GM12878 (cell line): ENCODE measurements around the gene MAPKAPK3. TPM values are rescaled to one million over a fixed set of nuclear protein-coding genes. Genes with fewer than 3 reads are reported as not detected.

ENCODE experiments used
- ATAC-seq: fragments of 200-7000 bp; cut with Tn5 transposase; 3 replicates; pipeline ENCODE4 v1.9.1; 2020; ENCODE audit warnings: mild to moderate bottlenecking, moderate library complexity
- BruUV-seq: library from RNA; stranded (reverse); fragments of 400-500 nt; replicated peaks from 2 replicates; lab custom pipeline; 2021; lab: Mats Ljungman, UMichigan
- CTCF ChIA-PET: fragments of 300-600 bp; sonication (Branson Sonifier 250); formaldehyde crosslinking; extraction: SDS; loops from one replicate; lab custom pipeline; 2021; ENCODE audit warnings: inconsistent platforms; lab: Yijun Ruan, JAX
- POLR2A ChIA-PET: fragments of 350-600 bp; formaldehyde crosslinking; extraction: SDS; loops from one replicate; lab custom pipeline; 2021; ENCODE audit warnings: inconsistent platforms; lab: Charles Lee
- RAD21 ChIA-PET: fragments of 300-600 bp; sonication (Branson Sonifier 250); formaldehyde crosslinking; loops from one replicate; lab custom pipeline; 2023; ENCODE audit warnings: antibody characterized with exemption; ENCODE audit not compliant: unreplicated experiment; lab: Charles Lee
- SMC1A ChIA-PET: fragments of 300-600 bp; sonication (Branson Sonifier 250); formaldehyde crosslinking; loops from one replicate; lab custom pipeline; 2023; ENCODE audit not compliant: unreplicated experiment, uncharacterized antibody; lab: Charles Lee
- DNase-seq: peaks from one replicate; pipeline ENCODE4 v3.0.0-alpha.2; 2011; ENCODE audit warnings: low read depth, low spot score
- FAIRE-seq: peaks from 3 replicates; lab custom pipeline; 2011; peaks lifted over from hg19 to GRCh38; lab: Jason Lieb, UNC
- H2AFZ ChIP-seq: 2 replicates; pipeline ENCODE4 v1.6.0; 2011; ENCODE audit warnings: low read depth, low read length, control low read depth; ENCODE audit not compliant: control insufficient read depth
- H3K27ac ChIP-seq: 2 replicates; pipeline ENCODE4 v1.5.1; 2011; ENCODE audit warnings: control low read depth; ENCODE audit not compliant: control insufficient read depth, insufficient read depth
- H3K27me3 ChIP-seq, 2 experiments: replicated peaks in 1 of 2; 2 replicates each; pipeline versions ENCODE4 v1.6.0 to v1.6.1; 2011; ENCODE audit warnings: low read length in 1 of 2; ENCODE audit not compliant: control insufficient read depth in 2 of 2, insufficient read depth in 2 of 2
- H3K36me3 ChIP-seq, 2 experiments: 2 replicates each; pipeline ENCODE4 v1.5.1; 2011; ENCODE audit warnings: low read length in 1 of 2; ENCODE audit not compliant: control insufficient read depth in 2 of 2, insufficient read depth in 2 of 2
- H3K4me1 ChIP-seq: 2 replicates; pipeline ENCODE4 v1.6.1; 2011; ENCODE audit warnings: mild to moderate bottlenecking, low read length, moderate library complexity, mixed read lengths; ENCODE audit not compliant: control insufficient read depth, insufficient read depth
- H3K4me2 ChIP-seq: 2 replicates; pipeline ENCODE4 v1.6.0; 2011; ENCODE audit warnings: control low read depth; ENCODE audit not compliant: control insufficient read depth, insufficient read depth
- H3K4me3 ChIP-seq: fragments of 200-600 bp; sonication (generic); 2 replicates; pipeline ENCODE4 v1.5.1; 2016
- H3K79me2 ChIP-seq: 2 replicates; pipeline ENCODE4 v1.6.0; 2011; ENCODE audit warnings: low read length; ENCODE audit not compliant: control insufficient read depth, insufficient read depth
- H3K9ac ChIP-seq: 2 replicates; pipeline ENCODE4 v1.8.0; 2011; ENCODE audit warnings: low read length, control low read depth, mixed read lengths; ENCODE audit not compliant: control insufficient read depth, insufficient read depth
- H3K9me3 ChIP-seq: replicated peaks from 3 replicates; pipeline ENCODE4 v1.5.1; 2011; ENCODE audit warnings: mild to moderate bottlenecking, low read length; ENCODE audit not compliant: control insufficient read depth, insufficient read depth
- H4K20me1 ChIP-seq: 2 replicates; pipeline ENCODE4 v1.6.0; 2011; ENCODE audit not compliant: control insufficient read depth, insufficient read depth
- CBX5 ChIP-seq: sonication (generic); IDR thresholded peaks from 2 replicates; pipeline ENCODE4 v1.6.1; 2016; ENCODE audit warnings: low read depth, moderate library complexity, mild to moderate bottlenecking, inconsistent platforms
- EED ChIP-seq: sonication (generic); IDR thresholded peaks from 2 replicates; pipeline ENCODE4 v1.6.1; 2016; ENCODE audit warnings: antibody characterized with exemption, low read depth
- HSF1 ChIP-seq: fragments of 150-350 bp; IDR thresholded peaks from 2 replicates; pipeline ENCODE4 v1.6.1; 2014; ENCODE audit warnings: mild to moderate bottlenecking, low read depth, low read length
- IRF4 ChIP-seq: IDR thresholded peaks from 2 replicates; pipeline ENCODE4 v1.6.1; 2011; ENCODE audit warnings: low read depth, low read length
- JUNB ChIP-seq: IDR thresholded peaks from 2 replicates; pipeline ENCODE4 v1.6.1; 2016; ENCODE audit warnings: antibody characterized with exemption, mild to moderate bottlenecking
- NFXL1 ChIP-seq: fragments of 450-650 bp; IDR thresholded peaks from 2 replicates; pipeline ENCODE4 v1.6.1; 2017; ENCODE audit warnings: antibody characterized with exemption, mild to moderate bottlenecking, borderline replicate concordance
- NR2C2 ChIP-seq: IDR thresholded peaks from 2 replicates; pipeline ENCODE4 v1.6.1; 2011; ENCODE audit warnings: borderline replicate concordance, low read depth; ENCODE audit not compliant: control insufficient read depth, insufficient read length
- PBX3 ChIP-seq: IDR thresholded peaks from 2 replicates; pipeline ENCODE4 v1.6.1; 2011; ENCODE audit warnings: mild to moderate bottlenecking, low read depth, low read length, moderate library complexity; ENCODE audit not compliant: insufficient replicate concordance
- PML ChIP-seq: IDR thresholded peaks from 2 replicates; pipeline ENCODE4 v1.6.1; 2012; ENCODE audit warnings: low read length, inconsistent platforms
- SREBF1 ChIP-seq: IDR thresholded peaks from 2 replicates; pipeline ENCODE4 v1.6.1; 2012; ENCODE audit warnings: mild to moderate bottlenecking, low read length
- STAT1 ChIP-seq: fragments of 450-650 bp; conservative IDR thresholded peaks from 2 replicates; pipeline ENCODE4 v1.6.1; 2014; ENCODE audit warnings: antibody characterized with exemption, mild to moderate bottlenecking
- YY1 ChIP-seq: IDR thresholded peaks from 2 replicates; pipeline ENCODE4 v1.6.1; 2011; ENCODE audit warnings: low read depth, mild to moderate bottlenecking, low read length
- ZNF622 ChIP-seq: fragments of 450-650 bp; IDR thresholded peaks from 2 replicates; pipeline ENCODE4 v1.6.1; 2017; ENCODE audit warnings: mild to moderate bottlenecking, inconsistent platforms
- ZNF687 ChIP-seq: fragments of 450-650 bp; IDR thresholded peaks from 2 replicates; pipeline ENCODE4 v1.6.1; 2017; ENCODE audit warnings: mild to moderate bottlenecking, moderate library complexity
- WGBS: methylation state at CpG from one replicate; pipeline ENCODE4 v1.1.6; 2016; ENCODE audit warnings: low lambda C conversion rate; ENCODE audit not compliant: insufficient replicate concordance, insufficient coverage; ENCODE audit errors: missing lambda C conversion rate; 5-methylcytosine and 5-hydroxymethylcytosine counted together
- in situ Hi-C: fragments of 300-500 bp; cut with MboI; formaldehyde crosslinking; loops from 9 replicates; pipeline ENCODE4 v1.14.3; 2018; ENCODE audit warnings: mixed read lengths
- intact Hi-C: fragments of 100-400 bp; cut with micrococcal nuclease; formaldehyde crosslinking; loops from one replicate; pipeline ENCODE4 v1.14.2; 2022; ENCODE audit not compliant: unreplicated experiment
- polyA plus RNA-seq, 11 experiments: library from polyadenylated mRNA; depleted of rRNA in 4 of 11; unstranded in 6 of 11; stranded (reverse) in 5 of 11; fragments of >200 nt; fragmentation: Nextera tagmentation in 4 of 11; fragmentation: Illumina TruSeq in 1 of 11; extraction: Ambion mirVana in 4 of 11; extraction: Trizol in 1 of 11; gene quantifications; 1 replicate in 1 of 11; 2 replicates in 10 of 11; pipeline versions ENCODE4 v1.2.1 to v1.2.3, GENCODE V29; 2011 to 2016; ENCODE audit warnings: inconsistent platforms in 2 of 11, missing spikeins in 2 of 11, low read depth in 1 of 11
- total RNA-seq, 4 experiments: library from RNA; depleted of rRNA in 3 of 4; stranded (reverse); fragments of >200 nt in 3 of 4; fragmentation: Illumina TruSeq in 1 of 4; extraction: Trizol in 1 of 4; gene quantifications; 2 replicates each; pipeline versions ENCODE4 v1.2.1 to v1.2.3, GENCODE V29; 2013 to 2021

The MAPKAPK3 gene
- total and polyA plus RNA-seq, 10 of the 15 experiments (the other 5 are each of a cell fraction or from before 2014, with no cell fraction given) = 7.9 to 66.0 (median 39.0) TPM

- ChIA-PET RAD21 (interaction anchor here (1.3 to 3.0 kb wide), 4 partner anchors 8 to 31 kb away, joined by 3 to 32 read pairs (median 10); partner anchors contain the start of gene CISH), SMC1A (interaction anchor here (1.1 to 3.3 kb wide), 5 partner anchors 11 to 34 kb away, joined by 3 to 15 read pairs (median 5); partner anchors contain the start of gene HEMK1), CTCF (interaction anchor here (1.3 to 4.8 kb wide), 7 partner anchors 8 to 31 kb away, joined by 3 to 42 read pairs (median 13); partner anchors contain the start of gene CISH), POLR2A (interaction anchor here (0.9 to 7.6 kb wide), 6 partner anchors 8 to 36 kb away, joined by 3 to 65 read pairs (median 7); partner anchors contain the start of genes C3orf18, CISH and HEMK1)
- Histone ChIP-seq H3K79me2 (no peaks in the 10 kb centered on the region), H3K27ac (no peak overlapping the region), H3K9ac (no peak overlapping the region), H3K27me3 (no peaks in the 10 kb centered on the region), H3K9me3 (no peaks in the 10 kb centered on the region), H3K4me2 (no peak overlapping the region), H2AFZ (no peak overlapping the region), H3K4me1 (peaks cover 21% of the 10 kb centered on the region), H3K4me3 (no peak overlapping the region), H4K20me1 (no peaks in the 10 kb centered on the region), H3K36me3 (no peaks in the 10 kb centered on the region)
- FAIRE-seq (no peak), DNase-seq (no peak), ATAC-seq (no peak)
- intact Hi-C loops = no loop called here
- in situ Hi-C loops = loop anchor here (25.0 kb wide), 1 partner anchor 1085 kb away; no protein-coding TSS in a partner anchor
- BruUV-seq = no TSS peak
- 40% methylated on average over 9 of the region's 9 CpGs for WGBS
- TF ChIP-seq HSF1 (no peak), YY1 (no peak), PML (no peak), NR2C2 (no peak), CBX5 (no peak), JUNB (no peak), STAT1 (no peak), ZNF622 (no peak), NFXL1 (no peak), PBX3 (no peak), ZNF687 (no peak), EED (no peak), SREBF1 (no peak), IRF4 (no peak)
Measured at GRCh38 chr3:50602595-50603191, 14.3 kb upstream of the MAPKAPK3 start.
